ENCODE results near the gene R3HDM1.
"Not testable (repeated sequence)": the region's sequence is repeated elsewhere in the genome, so short reads cannot be mapped to it uniquely, and the experiment has no call there.

The R3HDM1 gene

DNA sequence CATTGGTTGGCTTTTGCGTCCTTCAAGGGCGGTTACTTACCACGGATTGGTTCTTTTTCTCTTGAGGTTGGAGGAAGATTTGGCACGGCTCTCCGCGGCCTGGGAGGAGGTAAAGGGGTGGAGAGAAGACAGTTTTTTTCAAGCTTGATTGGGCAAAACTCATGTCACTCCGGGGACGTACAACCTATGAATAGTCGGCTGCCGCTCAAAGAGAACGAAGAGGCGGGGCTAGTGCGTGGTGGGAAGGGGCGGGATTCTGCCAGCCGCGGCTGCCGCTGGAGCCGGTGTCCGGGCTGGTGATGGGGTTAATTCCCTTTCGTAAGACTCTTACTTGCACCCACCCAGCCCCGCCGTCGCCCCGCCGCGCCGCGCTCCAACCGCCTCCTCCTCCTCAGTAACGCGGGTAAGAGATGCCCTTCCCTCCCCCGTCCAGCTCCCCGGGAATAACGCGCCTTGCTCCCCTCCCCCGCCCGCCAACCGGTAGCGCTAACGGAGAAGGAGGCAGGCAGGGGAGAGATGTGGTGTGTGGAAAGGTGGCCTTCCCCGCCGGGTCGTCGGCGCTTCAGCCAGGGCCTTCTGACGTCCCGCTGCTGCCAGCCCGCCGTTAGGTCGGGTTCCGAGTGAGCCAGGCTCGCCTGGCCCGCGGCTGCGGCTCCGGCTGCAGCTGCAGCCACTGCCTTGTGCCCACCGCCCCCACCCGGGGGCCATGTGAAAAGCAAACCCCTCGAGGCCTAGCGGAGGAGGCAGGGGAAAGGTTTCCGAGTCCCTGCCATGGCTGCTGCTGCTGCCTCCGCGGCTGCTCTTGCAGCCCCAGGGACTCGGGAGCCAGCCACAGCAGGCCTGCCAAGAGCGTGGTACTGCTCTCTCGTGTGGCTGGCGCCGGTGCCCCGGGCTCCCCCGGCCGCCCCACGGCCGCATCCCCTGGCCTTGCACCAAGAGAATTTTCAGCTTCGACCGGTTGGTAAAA is at the start of gene R3HDM1:
Gene R3HDM1 (plus strand): TSS at position 254 of the 967 bp plus-strand sequence. CDS start 73,362 bp downstream, outside the sequence.
- DNase-seq (ENCODE audit: low read depth): peak; percentile 100
- no peak for TF ChIP-seq CTCF (conservative IDR thresholded peaks at IDR 0.05; ENCODE audit: low read depth, low read length)
- H3K4me3 ChIP-seq (ENCODE audit: low read depth, low read length): peak within 1 kb of the TSS; percentile 92

DNA sequence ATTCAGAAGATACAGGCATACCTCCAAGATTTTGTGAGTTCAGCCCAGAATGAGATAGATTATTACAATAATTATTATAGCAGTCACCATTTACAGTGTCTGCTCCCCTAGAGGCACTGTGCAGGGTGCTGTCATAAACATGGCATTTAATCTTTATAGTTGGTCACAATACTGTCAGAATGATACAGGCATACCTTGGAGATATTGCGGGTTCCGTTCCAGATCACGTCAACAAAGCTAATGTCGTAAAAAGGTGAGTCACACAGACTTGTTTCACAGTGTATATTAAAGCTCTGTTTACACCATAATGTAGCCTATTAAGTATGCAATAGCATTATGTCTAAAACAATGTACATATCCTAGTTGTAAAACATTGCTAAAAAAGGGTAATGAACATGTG is 45.8 kb upstream of the R3HDM1 start:
- no peak for DNase-seq (ENCODE audit: low read depth)
- no peak for TF ChIP-seq CTCF (conservative IDR thresholded peaks at IDR 0.05; ENCODE audit: low read depth, low read length)
- H3K4me3 ChIP-seq (ENCODE audit: low read depth, low read length): no peak overlapping the region

DNA sequence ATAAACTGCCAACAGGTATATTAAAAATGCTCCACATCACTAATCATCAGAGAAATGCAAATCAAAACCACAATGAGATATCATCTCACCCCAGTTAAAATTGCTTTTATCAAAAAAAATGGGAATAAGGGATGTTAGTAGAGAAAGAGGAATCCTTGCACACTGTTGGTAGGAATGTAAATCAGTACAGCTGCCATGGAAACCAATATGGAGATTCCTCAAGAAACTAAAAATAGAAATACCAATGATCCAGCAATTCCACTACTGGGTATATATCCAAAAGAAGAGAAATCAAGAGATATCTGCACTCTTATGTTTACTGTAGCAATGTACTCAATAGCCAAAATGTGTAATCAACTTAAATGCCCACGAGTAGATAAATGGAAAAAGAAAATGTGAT is 40.9 kb upstream of the R3HDM1 start:
- no peak for TF ChIP-seq CTCF (conservative IDR thresholded peaks at IDR 0.05; ENCODE audit: low read depth, low read length)
- peak; percentile 41 for DNase-seq (ENCODE audit: low read depth)
- H3K4me3 ChIP-seq (ENCODE audit: low read depth, low read length): no peak overlapping the region

- no peak overlapping the region for H3K4me3 ChIP-seq (ENCODE audit: low read depth, low read length)
- no peak for TF ChIP-seq CTCF (conservative IDR thresholded peaks at IDR 0.05; ENCODE audit: low read depth, low read length)
- peak; percentile 66 for DNase-seq (ENCODE audit: low read depth)
Measured at GRCh38 chr2:135494503-135494902, 36.8 kb upstream of the R3HDM1 start.

DNA sequence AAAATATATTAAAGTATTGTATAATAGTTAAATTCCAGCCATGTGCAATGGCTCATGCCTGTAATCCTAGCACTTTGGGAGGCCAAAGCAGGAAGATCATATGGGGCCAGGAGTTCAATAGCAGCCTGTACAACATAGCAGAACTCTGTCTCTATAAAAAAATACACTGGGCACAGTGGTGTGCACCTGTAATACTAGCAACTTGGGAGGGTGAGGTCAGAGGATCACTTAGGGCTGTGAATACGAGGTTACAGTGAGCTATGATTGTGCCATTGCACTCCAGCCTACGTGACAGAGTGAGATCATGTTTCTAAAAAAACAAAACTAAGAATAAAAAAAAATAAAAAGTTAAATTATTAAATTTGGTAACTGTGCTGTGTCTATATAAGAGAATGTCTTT is 36.4 kb upstream of the R3HDM1 start:
- DNase-seq (ENCODE audit: low read depth): peak; percentile 7
- TF ChIP-seq CTCF (conservative IDR thresholded peaks at IDR 0.05; ENCODE audit: low read depth, low read length): no peak
- no peak overlapping the region for H3K4me3 ChIP-seq (ENCODE audit: low read depth, low read length)

DNA sequence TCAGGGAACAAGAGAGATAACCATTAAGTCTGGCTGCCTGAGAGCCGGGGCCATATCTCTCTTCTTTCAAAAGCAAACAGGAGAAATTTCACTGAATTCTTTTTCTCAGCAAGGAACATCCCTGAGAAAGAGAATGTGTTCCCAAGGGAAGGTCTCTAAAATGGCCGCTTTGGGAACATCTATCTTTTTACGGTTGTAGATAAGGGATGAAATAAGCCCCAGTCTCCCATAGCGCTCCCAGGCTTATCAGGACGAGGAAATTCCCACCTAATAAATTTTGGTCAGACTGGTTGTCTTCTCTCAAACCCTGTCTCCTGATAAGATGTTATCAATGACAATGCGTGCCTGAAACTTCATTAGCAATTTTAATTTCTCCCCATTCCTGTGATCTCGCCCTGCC is 32.7 kb upstream of the R3HDM1 start:
- not testable (repeated sequence) for DNase-seq (ENCODE audit: low read depth); H3K4me3 ChIP-seq (ENCODE audit: low read depth, low read length)

DNA sequence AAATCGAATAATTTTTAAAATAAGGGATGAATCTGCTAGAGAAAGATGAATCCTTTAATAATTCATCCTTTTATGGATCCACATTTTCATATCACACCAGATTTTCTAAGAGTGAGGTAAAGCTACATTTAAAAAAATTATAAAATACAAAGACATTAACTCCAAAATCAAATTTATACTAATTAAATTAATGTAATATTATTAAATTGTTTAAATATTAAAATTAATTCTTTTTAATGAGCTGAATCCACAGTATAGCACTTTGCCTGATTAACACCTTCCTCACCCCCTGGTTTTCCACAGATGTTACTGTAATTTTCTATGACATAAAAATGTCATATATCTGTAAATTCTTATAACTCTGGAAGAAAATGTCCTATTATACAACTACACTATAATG is 26.5 kb upstream of the R3HDM1 start:
- no peak overlapping the region for H3K4me3 ChIP-seq (ENCODE audit: low read depth, low read length)
- DNase-seq (ENCODE audit: low read depth): no peak
- no peak for TF ChIP-seq CTCF (conservative IDR thresholded peaks at IDR 0.05; ENCODE audit: low read depth, low read length)

Data from choroid plexus epithelial cell (primary cell).